HG02981 (cell line): ENCODE data around the gene TMEM273.
A peak's percentile ranks its signal among the peaks of the same experiment; 100 is the strongest.

Source experiments
- ATAC-seq: cut with Tn5 transposase; IDR thresholded peaks from one replicate; pipeline ENCODE4 v1.9.1; 2021; ENCODE audit warnings: mild to moderate bottlenecking, moderate library complexity; ENCODE audit not compliant: unreplicated experiment

Gene TMEM273

GRCh38 chr10:49166484-49167400 is 21.4 kb downstream of the TMEM273 start:
- ATAC-seq = no peak

- no peak for ATAC-seq
These were observed 22.2 kb downstream of the TMEM273 start for GRCh38 chr10:49165821-49166483.

- no peak for ATAC-seq
These were observed 22.9 kb downstream of the TMEM273 start for GRCh38 chr10:49165259-49165658.

GRCh38 chr10:49164559-49165188 is 23.5 kb downstream of the TMEM273 start:
- ATAC-seq = peak; percentile 72

GRCh38 chr10:49163741-49164140 is 24.4 kb downstream of the TMEM273 start:
- ATAC-seq = no peak

- ATAC-seq = no peak
These were observed 25.4 kb downstream of the TMEM273 start for GRCh38 chr10:49162761-49163310.

GRCh38 chr10:49162063-49162462 is 26.1 kb downstream of the TMEM273 start:
- ATAC-seq = no peak

GRCh38 chr10:49161411-49161997 is 26.7 kb downstream of the TMEM273 start:
- no peak for ATAC-seq

GRCh38 chr10:49160814-49161213 is 27.4 kb downstream of the TMEM273 start:
- no peak for ATAC-seq

GRCh38 chr10:49160110-49160509 is 28.1 kb downstream of the TMEM273 start:
- ATAC-seq = no peak

GRCh38 chr10:49158915-49159314 is 29.3 kb downstream of the TMEM273 start:
- no peak for ATAC-seq

GRCh38 chr10:49158404-49158803 is 29.8 kb downstream of the TMEM273 start:
- ATAC-seq = no peak

GRCh38 chr10:49157229-49157628 is 31.0 kb downstream of the TMEM273 start:
- ATAC-seq = no peak

- ATAC-seq = no peak
These were observed 33.5 kb downstream of the TMEM273 start for GRCh38 chr10:49154641-49155040.

- no peak for ATAC-seq
These were observed 34.2 kb downstream of the TMEM273 start for GRCh38 chr10:49153971-49154370.

GRCh38 chr10:49153115-49153514 is 35.1 kb downstream of the TMEM273 start:
- no peak for ATAC-seq

GRCh38 chr10:49152663-49153062 is 35.5 kb downstream of the TMEM273 start:
- no peak for ATAC-seq

GRCh38 chr10:49152037-49152436 is 36.2 kb downstream of the TMEM273 start:
- no peak for ATAC-seq

- no peak for ATAC-seq
These were observed 36.7 kb downstream of the TMEM273 start for GRCh38 chr10:49151481-49151880.

- ATAC-seq = no peak
These were observed 37.2 kb downstream of the TMEM273 start for GRCh38 chr10:49151025-49151445.

GRCh38 chr10:49150426-49150825 is 37.8 kb downstream of the TMEM273 start:
- no peak for ATAC-seq
